GM23338 (cell line): Measurements from ENCODE around the gene THBS1. TPM values are rescaled to one million over a fixed set of nuclear protein-coding genes. Genes with fewer than 3 reads are reported as not detected.

ENCODE experiments used
- ATAC-seq: fragments of 200-7000 bp; cut with Tn5 transposase; 3 replicates; pipeline ENCODE4 v1.9.1; 2020
- DNase-seq: peaks from one replicate; pipeline ENCODE4 v3.0.0-alpha.2; 2015; ENCODE audit warnings: low spot score
- H2AFZ ChIP-seq: fragments of 200-600 bp; sonication (generic); 2 replicates; pipeline ENCODE4 v1.8.0; 2016; ENCODE audit warnings: antibody characterized with exemption, mild to moderate bottlenecking, moderate library complexity
- H3F3A ChIP-seq: fragments of 200-600 bp; sonication (generic); replicated peaks from 2 replicates; pipeline ENCODE4 v1.8.0; 2017; ENCODE audit warnings: antibody characterized with exemption, mixed run types, low read depth
- H3K27ac ChIP-seq: fragments of 200-600 bp; sonication (generic); 2 replicates; pipeline ENCODE4 v1.6.1; 2016; ENCODE audit warnings: low read depth
- H3K27me3 ChIP-seq: fragments of 200-600 bp; sonication (generic); 2 replicates; pipeline ENCODE4 v1.8.0; 2016; ENCODE audit warnings: mild to moderate bottlenecking, mixed run types, moderate library complexity; ENCODE audit not compliant: insufficient read depth
- H3K36me3 ChIP-seq: fragments of 200-600 bp; sonication (generic); 2 replicates; pipeline ENCODE4 v1.8.0; 2016; ENCODE audit warnings: mild to moderate bottlenecking; ENCODE audit not compliant: insufficient read depth
- H3K4me1 ChIP-seq: fragments of 200-600 bp; sonication (generic); 2 replicates; pipeline ENCODE4 v1.8.0; 2016; ENCODE audit warnings: mild to moderate bottlenecking, moderate library complexity; ENCODE audit not compliant: insufficient read depth
- H3K4me2 ChIP-seq: fragments of 200-600 bp; sonication (generic); 2 replicates; pipeline ENCODE4 v1.7.1; 2017; ENCODE audit warnings: mixed run types
- H3K4me3 ChIP-seq: fragments of 200-600 bp; sonication (generic); 2 replicates; pipeline ENCODE4 v1.6.1; 2016; ENCODE audit warnings: mixed run types
- H3K79me2 ChIP-seq: fragments of 200-600 bp; sonication (generic); replicated peaks from 2 replicates; pipeline ENCODE4 v1.8.0; 2017; ENCODE audit warnings: mild to moderate bottlenecking; ENCODE audit not compliant: insufficient read depth
- H3K9me2 ChIP-seq: fragments of 200-600 bp; sonication (generic); 2 replicates; pipeline ENCODE4 v1.8.0; 2017; ENCODE audit not compliant: insufficient read depth
- H4K20me1 ChIP-seq: fragments of 200-600 bp; sonication (generic); replicated peaks from 2 replicates; pipeline ENCODE4 v1.8.0; 2017; ENCODE audit warnings: mild to moderate bottlenecking; ENCODE audit not compliant: insufficient read depth
- H3K27ac Mint-ChIP-seq: 2 replicates; pipeline ENCODE4 v1.8.0; 2020; ENCODE audit warnings: inconsistent platforms, mild to moderate bottlenecking, moderate library complexity, mixed read lengths
- H3K27me3 Mint-ChIP-seq: 3 replicates; pipeline ENCODE4 v1.8.0; 2022; ENCODE audit warnings: low read depth, mild to moderate bottlenecking, moderate library complexity, mixed read lengths, inconsistent platforms; ENCODE audit not compliant: insufficient read depth, poor library complexity
- H3K36me3 Mint-ChIP-seq: 3 replicates; pipeline ENCODE4 v1.8.0; 2021; ENCODE audit warnings: low read depth, mild to moderate bottlenecking, inconsistent platforms, moderate library complexity, mixed read lengths
- H3K4me1 Mint-ChIP-seq: 3 replicates; pipeline ENCODE4 v1.8.0; 2020; ENCODE audit warnings: mild to moderate bottlenecking, inconsistent platforms, mixed read lengths
- H3K4me3 Mint-ChIP-seq: 3 replicates; pipeline ENCODE4 v1.8.0; 2021; ENCODE audit warnings: moderate library complexity, mild to moderate bottlenecking, inconsistent platforms, mixed read lengths
- H3K9me3 Mint-ChIP-seq: 3 replicates; pipeline ENCODE4 v1.8.0; 2020; ENCODE audit warnings: moderate library complexity, mild to moderate bottlenecking, inconsistent platforms, mixed read lengths
- CREB1 ChIP-seq: fragments of 250-450 bp; sonication (Bioruptor Pico); IDR thresholded peaks from 2 replicates; pipeline ENCODE4 v1.5.0; 2020; ENCODE audit warnings: low read depth, mild to moderate bottlenecking, moderate library complexity
- EZH2 ChIP-seq: fragments of 200-600 bp; sonication (generic); IDR thresholded peaks from one replicate; pipeline ENCODE4 v1.8.0; 2017; ENCODE audit warnings: antibody characterized with exemption, mild to moderate bottlenecking, low read depth; ENCODE audit not compliant: unreplicated experiment
- EZH2phosphoT487 ChIP-seq: fragments of 200-600 bp; sonication (generic); IDR thresholded peaks from one replicate; pipeline ENCODE4 v1.8.1; 2018; ENCODE audit warnings: antibody characterized with exemption; ENCODE audit not compliant: unreplicated experiment
- JUNB ChIP-seq: IDR thresholded peaks from one replicate; pipeline ENCODE4 v1.6.1; 2016; ENCODE audit warnings: antibody characterized with exemption; ENCODE audit not compliant: unreplicated experiment
- NANOG ChIP-seq: IDR thresholded peaks from 2 replicates; pipeline ENCODE4 v1.6.1; 2016; ENCODE audit warnings: antibody characterized with exemption, borderline replicate concordance
- POLR2AphosphoS5 ChIP-seq: IDR thresholded peaks from 2 replicates; pipeline ENCODE4 v1.6.1; 2016; ENCODE audit warnings: antibody characterized with exemption, low read depth
- STAT1 ChIP-seq: IDR thresholded peaks from one replicate; pipeline ENCODE4 v1.6.1; 2016; ENCODE audit warnings: antibody characterized with exemption; ENCODE audit not compliant: unreplicated experiment
- ZNF114 ChIP-seq: fragments of 250-450 bp; sonication (Bioruptor Pico); IDR thresholded peaks from 2 replicates; pipeline ENCODE4 v1.5.0; 2020; ENCODE audit warnings: mild to moderate bottlenecking, moderate library complexity
- ZNF331 ChIP-seq: fragments of 250-450 bp; sonication (Bioruptor Pico); IDR thresholded peaks from 2 replicates; pipeline ENCODE4 v1.5.0; 2020; ENCODE audit warnings: low read depth, mild to moderate bottlenecking, moderate library complexity
- polyA plus RNA-seq: library from polyadenylated mRNA; unstranded; fragments of >200 nt; fragmentation: Nextera tagmentation; extraction: Ambion mirVana; gene quantifications from 2 replicates; pipeline ENCODE4 v1.2.1, GENCODE V29; 2016
- total RNA-seq: library from RNA; depleted of rRNA; stranded (reverse); fragments of >200 nt; shearing (Covaris generic); gene quantifications from 2 replicates; pipeline ENCODE4 v1.2.3, GENCODE V29; 2014
- TF ChIP-seq, protein P1 (sequence below): IDR thresholded peaks from 2 replicates; pipeline ENCODE4 v1.6.1; 2016; ENCODE audit warnings: antibody characterized with exemption
- TF ChIP-seq, protein P2 (sequence below), 2 experiments: fragments of 200-600 bp in 1 of 2; sonication (generic) in 1 of 2; conservative IDR thresholded peaks; 2 replicates each; pipeline versions ENCODE4 v1.5.1 to v1.6.1; 2016 to 2017; ENCODE audit warnings: antibody characterized with exemption in 2 of 2, low read depth in 2 of 2, mild to moderate bottlenecking in 2 of 2, moderate library complexity in 1 of 2
- TF ChIP-seq, protein P3 (sequence below): fragments of 250-450 bp; sonication (Bioruptor Pico); IDR thresholded peaks from 2 replicates; pipeline ENCODE4 v1.5.0; 2020; ENCODE audit warnings: mild to moderate bottlenecking, moderate library complexity
- TF ChIP-seq, protein P4 (sequence below): IDR thresholded peaks from one replicate; pipeline ENCODE4 v1.6.1; 2018; ENCODE audit warnings: antibody characterized with exemption; ENCODE audit not compliant: unreplicated experiment

THBS1 gene
- total and polyA plus RNA-seq, 2 experiments from 2014 or later, result 21.7 to 81.9 TPM

DNA sequence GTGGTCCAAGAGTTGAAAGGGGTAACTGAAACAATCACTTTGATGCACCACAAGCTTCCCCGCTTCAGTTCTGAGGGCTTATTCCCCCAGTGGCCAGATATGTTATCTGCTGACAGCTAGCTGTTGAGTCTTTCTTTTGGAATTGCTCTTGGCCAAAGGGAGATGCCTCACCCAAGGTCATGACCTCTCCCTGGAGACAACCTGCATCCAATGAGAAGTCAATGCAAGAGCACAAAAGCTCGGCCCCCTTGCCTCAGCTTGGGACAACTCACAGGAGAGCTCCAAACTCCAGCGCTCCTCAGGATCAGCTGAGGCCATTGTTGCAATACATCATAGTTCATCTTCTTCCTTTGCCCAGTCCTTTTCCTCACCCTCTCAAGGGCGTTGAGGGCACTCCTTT, 31.0 kb upstream of the THBS1 start:
- Histone ChIP-seq H3K27me3 (no peaks in the 10 kb centered on the region), H3K79me2 (no peaks in the 10 kb centered on the region), H3K4me2 (no peak overlapping the region), H2AFZ (no peak overlapping the region), H3K27ac (no peak overlapping the region), H3K36me3 (no peaks in the 10 kb centered on the region), H3F3A (no peaks in the 10 kb centered on the region), H4K20me1 (no peaks in the 10 kb centered on the region), H3K4me3 (no peak overlapping the region), H3K4me1 (no peaks in the 10 kb centered on the region), H3K9me2 (peaks cover 32% of the 10 kb centered on the region)
- Mint-ChIP-seq H3K4me3 (no peak overlapping the region), H3K36me3 (no peaks in the 10 kb centered on the region; the same call in 2 of the 3 replicates), H3K4me1 (peaks cover 4% of the 10 kb centered on the region), H3K9me3 (peaks cover 2% of the 10 kb centered on the region; the same call in 2 of the 3 replicates), H3K27ac (no peak overlapping the region), H3K27me3 (peaks cover 2% of the 10 kb centered on the region)
- TF ChIP-seq EZH2 (no peak), STAT1 (no peak), ZNF331 (CRISPR knock-in tag) (no peak), POLR2AphosphoS5 (no peak), NANOG (no peak), EZH2phosphoT487 (no peak), CREB1 (CRISPR knock-in tag) (no peak), ZNF114 (CRISPR knock-in tag) (no peak), JUNB (no peak)
- TF ChIP-seq, protein P1, sequence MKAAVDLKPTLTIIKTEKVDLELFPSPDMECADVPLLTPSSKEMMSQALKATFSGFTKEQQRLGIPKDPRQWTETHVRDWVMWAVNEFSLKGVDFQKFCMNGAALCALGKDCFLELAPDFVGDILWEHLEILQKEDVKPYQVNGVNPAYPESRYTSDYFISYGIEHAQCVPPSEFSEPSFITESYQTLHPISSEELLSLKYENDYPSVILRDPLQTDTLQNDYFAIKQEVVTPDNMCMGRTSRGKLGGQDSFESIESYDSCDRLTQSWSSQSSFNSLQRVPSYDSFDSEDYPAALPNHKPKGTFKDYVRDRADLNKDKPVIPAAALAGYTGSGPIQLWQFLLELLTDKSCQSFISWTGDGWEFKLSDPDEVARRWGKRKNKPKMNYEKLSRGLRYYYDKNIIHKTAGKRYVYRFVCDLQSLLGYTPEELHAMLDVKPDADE, result no peak
- TF ChIP-seq, protein P2, sequence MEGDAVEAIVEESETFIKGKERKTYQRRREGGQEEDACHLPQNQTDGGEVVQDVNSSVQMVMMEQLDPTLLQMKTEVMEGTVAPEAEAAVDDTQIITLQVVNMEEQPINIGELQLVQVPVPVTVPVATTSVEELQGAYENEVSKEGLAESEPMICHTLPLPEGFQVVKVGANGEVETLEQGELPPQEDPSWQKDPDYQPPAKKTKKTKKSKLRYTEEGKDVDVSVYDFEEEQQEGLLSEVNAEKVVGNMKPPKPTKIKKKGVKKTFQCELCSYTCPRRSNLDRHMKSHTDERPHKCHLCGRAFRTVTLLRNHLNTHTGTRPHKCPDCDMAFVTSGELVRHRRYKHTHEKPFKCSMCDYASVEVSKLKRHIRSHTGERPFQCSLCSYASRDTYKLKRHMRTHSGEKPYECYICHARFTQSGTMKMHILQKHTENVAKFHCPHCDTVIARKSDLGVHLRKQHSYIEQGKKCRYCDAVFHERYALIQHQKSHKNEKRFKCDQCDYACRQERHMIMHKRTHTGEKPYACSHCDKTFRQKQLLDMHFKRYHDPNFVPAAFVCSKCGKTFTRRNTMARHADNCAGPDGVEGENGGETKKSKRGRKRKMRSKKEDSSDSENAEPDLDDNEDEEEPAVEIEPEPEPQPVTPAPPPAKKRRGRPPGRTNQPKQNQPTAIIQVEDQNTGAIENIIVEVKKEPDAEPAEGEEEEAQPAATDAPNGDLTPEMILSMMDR (conservative IDR thresholded peaks at IDR 0.05; ENCODE audit: low read depth in 2 of 2), result no peak
- TF ChIP-seq, protein P3, sequence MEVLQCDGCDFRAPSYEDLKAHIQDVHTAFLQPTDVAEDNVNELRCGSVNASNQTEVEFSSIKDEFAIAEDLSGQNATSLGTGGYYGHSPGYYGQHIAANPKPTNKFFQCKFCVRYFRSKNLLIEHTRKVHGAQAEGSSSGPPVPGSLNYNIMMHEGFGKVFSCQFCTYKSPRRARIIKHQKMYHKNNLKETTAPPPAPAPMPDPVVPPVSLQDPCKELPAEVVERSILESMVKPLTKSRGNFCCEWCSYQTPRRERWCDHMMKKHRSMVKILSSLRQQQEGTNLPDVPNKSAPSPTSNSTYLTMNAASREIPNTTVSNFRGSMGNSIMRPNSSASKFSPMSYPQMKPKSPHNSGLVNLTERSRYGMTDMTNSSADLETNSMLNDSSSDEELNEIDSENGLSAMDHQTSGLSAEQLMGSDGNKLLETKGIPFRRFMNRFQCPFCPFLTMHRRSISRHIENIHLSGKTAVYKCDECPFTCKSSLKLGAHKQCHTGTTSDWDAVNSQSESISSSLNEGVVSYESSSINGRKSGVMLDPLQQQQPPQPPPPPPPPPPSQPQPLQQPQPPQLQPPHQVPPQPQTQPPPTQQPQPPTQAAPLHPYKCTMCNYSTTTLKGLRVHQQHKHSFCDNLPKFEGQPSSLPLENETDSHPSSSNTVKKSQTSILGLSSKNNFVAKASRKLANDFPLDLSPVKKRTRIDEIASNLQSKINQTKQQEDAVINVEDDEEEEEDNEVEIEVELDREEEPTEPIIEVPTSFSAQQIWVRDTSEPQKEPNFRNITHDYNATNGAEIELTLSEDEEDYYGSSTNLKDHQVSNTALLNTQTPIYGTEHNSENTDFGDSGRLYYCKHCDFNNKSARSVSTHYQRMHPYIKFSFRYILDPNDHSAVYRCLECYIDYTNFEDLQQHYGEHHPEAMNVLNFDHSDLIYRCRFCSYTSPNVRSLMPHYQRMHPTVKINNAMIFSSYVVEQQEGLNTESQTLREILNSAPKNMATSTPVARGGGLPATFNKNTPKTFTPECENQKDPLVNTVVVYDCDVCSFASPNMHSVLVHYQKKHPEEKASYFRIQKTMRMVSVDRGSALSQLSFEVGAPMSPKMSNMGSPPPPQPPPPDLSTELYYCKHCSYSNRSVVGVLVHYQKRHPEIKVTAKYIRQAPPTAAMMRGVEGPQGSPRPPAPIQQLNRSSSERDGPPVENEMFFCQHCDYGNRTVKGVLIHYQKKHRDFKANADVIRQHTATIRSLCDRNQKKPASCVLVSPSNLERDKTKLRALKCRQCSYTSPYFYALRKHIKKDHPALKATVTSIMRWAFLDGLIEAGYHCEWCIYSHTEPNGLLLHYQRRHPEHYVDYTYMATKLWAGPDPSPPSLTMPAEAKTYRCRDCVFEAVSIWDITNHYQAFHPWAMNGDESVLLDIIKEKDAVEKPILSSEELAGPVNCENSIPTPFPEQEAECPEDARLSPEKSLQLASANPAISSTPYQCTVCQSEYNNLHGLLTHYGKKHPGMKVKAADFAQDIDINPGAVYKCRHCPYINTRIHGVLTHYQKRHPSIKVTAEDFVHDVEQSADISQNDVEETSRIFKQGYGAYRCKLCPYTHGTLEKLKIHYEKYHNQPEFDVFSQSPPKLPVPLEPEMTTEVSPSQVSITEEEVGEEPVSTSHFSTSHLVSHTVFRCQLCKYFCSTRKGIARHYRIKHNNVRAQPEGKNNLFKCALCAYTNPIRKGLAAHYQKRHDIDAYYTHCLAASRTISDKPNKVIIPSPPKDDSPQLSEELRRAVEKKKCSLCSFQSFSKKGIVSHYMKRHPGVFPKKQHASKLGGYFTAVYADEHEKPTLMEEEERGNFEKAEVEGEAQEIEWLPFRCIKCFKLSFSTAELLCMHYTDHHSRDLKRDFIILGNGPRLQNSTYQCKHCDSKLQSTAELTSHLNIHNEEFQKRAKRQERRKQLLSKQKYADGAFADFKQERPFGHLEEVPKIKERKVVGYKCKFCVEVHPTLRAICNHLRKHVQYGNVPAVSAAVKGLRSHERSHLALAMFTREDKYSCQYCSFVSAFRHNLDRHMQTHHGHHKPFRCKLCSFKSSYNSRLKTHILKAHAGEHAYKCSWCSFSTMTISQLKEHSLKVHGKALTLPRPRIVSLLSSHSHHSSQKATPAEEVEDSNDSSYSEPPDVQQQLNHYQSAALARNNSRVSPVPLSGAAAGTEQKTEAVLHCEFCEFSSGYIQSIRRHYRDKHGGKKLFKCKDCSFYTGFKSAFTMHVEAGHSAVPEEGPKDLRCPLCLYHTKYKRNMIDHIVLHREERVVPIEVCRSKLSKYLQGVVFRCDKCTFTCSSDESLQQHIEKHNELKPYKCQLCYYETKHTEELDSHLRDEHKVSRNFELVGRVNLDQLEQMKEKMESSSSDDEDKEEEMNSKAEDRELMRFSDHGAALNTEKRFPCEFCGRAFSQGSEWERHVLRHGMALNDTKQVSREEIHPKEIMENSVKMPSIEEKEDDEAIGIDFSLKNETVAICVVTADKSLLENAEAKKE (CRISPR knock-in tag), result no peak
- TF ChIP-seq, protein P4, sequence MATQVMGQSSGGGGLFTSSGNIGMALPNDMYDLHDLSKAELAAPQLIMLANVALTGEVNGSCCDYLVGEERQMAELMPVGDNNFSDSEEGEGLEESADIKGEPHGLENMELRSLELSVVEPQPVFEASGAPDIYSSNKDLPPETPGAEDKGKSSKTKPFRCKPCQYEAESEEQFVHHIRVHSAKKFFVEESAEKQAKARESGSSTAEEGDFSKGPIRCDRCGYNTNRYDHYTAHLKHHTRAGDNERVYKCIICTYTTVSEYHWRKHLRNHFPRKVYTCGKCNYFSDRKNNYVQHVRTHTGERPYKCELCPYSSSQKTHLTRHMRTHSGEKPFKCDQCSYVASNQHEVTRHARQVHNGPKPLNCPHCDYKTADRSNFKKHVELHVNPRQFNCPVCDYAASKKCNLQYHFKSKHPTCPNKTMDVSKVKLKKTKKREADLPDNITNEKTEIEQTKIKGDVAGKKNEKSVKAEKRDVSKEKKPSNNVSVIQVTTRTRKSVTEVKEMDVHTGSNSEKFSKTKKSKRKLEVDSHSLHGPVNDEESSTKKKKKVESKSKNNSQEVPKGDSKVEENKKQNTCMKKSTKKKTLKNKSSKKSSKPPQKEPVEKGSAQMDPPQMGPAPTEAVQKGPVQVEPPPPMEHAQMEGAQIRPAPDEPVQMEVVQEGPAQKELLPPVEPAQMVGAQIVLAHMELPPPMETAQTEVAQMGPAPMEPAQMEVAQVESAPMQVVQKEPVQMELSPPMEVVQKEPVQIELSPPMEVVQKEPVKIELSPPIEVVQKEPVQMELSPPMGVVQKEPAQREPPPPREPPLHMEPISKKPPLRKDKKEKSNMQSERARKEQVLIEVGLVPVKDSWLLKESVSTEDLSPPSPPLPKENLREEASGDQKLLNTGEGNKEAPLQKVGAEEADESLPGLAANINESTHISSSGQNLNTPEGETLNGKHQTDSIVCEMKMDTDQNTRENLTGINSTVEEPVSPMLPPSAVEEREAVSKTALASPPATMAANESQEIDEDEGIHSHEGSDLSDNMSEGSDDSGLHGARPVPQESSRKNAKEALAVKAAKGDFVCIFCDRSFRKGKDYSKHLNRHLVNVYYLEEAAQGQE, result no peak
- no peak for ATAC-seq
- DNase-seq, result no peak
